Fibroblast of skin of right quadriceps (primary cell): ENCODE data around the gene DPEP3.
A peak's percentile ranks its signal among the peaks of the same experiment; 100 is the strongest.

Experiments used
- DNase-seq: peaks from one replicate; pipeline ENCODE4 v3.0.0-alpha.2; 2013

DPEP3 gene

DNA sequence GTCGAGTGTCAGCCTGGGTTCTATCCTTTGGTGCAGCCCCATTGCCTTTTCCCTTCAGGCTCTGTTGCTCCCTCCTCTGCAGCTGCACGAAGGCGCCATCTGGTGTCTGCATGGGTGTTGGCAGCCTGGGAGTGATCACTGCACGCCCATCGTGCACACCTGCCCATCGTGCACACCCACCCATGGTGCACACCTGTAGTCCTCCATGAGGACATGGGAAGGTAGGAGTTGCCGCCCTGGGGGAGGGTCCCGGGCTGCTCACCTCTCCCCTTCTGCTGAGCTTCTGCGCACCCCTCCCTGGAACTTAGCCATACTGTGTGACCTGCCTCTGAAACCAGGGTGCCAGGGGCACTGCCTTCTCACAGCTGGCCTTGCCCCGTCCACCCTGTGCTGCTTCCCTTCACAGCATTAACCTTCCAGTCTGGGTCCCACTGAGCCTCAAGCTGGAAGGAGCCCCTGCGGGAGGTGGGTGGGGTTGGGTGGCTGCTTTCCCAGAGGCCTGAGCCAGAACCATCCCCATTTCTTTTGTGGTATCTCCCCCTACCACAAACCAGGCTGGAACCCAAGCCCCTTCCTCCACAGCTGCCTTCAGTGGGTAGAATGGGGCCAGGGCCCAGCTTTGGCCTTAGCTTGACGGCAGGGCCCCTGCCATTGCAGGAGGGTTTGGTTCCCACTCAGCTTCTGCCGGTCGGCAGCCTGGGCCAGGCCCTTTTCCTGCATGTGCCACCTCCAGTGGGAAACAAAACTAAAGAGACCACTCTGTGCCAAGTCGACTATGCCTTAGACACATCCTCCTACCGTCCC, 51.5 kb downstream of the DPEP3 start:
- peak; percentile 50 for DNase-seq

- DNase-seq: no peak
These were observed 52.2 kb downstream of the DPEP3 start for GRCh38 chr16:67928147-67928546.

DNA sequence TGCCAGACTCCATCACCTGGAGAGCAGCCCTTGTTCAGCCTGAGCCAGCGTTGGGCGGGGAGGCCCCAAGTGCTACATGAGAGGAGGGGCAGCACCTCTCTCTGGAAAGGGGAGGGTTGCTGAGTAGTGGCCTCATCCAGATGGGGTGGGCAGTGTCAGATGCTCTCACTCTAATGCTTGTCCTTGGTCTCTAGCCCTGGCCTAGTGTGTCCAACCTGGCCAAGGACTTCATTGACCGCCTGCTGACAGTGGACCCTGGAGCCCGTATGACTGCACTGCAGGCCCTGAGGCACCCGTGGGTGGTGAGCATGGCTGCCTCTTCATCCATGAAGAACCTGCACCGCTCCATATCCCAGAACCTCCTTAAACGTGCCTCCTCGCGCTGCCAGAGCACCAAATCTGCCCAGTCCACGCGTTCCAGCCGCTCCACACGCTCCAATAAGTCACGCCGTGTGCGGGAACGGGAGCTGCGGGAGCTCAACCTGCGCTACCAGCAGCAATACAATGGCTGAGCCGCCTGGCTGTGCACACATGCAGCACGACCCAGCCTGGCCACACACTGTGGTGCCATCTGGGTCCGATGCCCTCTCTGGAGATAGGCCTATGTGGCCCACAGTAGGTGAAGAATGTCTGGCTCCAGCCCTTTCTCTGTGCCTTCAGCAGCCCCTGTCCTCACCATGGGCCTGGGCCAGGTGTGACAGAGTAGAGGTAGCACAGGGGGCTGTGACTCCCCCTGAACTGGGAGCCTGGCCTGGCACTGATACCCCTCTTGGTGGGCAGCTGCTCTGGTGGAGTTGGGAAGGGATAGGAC, 53.0 kb downstream of the DPEP3 start:
- no peak for DNase-seq

GRCh38 chr16:67926181-67926750, 54.0 kb downstream of the DPEP3 start:
- DNase-seq: no peak
